ENCODE results near the gene CELA3A. TPM values are rescaled to one million over a fixed set of nuclear protein-coding genes. Genes with fewer than 3 reads are reported as not detected.
"Not testable (repeated sequence)": the region's sequence is repeated elsewhere in the genome, so short reads cannot be mapped to it uniquely, and the experiment has no call there.

The CELA3A gene
- total RNA-seq, 4 donors from 2014 or later: 0.74 to 2.4 TPM; not detected in 2

- DNase-seq (ENCODE audit: low spot score) (no peak), ATAC-seq (ENCODE audit: low FRiP score) (no peak)
- no peak for TF ChIP-seq CTCF (IDR thresholded peaks at IDR 0.05)
These were observed 39.7 kb upstream of the CELA3A start for GRCh38 chr1:21961799-21962198.

DNA sequence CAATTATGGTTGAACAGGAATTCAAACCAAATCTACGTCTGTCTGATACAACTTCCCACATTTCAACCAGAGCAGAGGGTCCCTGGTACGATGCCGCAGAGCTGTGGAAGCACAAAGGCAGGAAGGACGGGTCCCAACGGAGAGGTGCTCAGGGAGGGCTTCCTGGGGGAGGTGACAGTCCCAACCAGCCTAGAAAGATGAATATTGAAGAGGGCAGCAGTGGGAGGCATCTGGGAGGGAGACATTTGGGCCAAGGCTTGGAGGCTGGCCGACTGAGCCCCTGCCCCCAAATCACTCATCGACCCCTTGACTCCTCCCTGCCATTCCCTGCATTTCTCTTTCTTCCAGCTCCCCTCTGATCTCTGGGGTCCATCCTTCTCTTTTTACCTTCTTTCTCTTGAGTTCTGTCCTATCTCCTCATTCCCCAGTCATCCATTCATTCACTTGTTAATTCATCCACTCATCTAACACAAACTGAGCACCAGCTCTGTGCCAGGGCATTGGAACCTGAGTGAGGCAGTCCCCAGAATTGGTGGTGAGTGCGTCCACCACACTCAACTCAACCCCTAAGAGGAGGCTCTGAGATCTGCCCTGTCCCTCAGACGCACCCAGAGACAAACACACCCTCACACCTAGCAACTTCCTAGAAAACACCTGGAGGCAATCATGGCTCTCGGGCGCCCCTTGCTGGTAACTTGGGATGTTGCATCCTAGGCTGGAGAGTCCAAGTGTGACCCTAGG is 37.8 kb upstream of the CELA3A start:
- ATAC-seq (ENCODE audit: low FRiP score) (peak; percentile 78), DNase-seq (ENCODE audit: low spot score) (peak; percentile 89)

DNA sequence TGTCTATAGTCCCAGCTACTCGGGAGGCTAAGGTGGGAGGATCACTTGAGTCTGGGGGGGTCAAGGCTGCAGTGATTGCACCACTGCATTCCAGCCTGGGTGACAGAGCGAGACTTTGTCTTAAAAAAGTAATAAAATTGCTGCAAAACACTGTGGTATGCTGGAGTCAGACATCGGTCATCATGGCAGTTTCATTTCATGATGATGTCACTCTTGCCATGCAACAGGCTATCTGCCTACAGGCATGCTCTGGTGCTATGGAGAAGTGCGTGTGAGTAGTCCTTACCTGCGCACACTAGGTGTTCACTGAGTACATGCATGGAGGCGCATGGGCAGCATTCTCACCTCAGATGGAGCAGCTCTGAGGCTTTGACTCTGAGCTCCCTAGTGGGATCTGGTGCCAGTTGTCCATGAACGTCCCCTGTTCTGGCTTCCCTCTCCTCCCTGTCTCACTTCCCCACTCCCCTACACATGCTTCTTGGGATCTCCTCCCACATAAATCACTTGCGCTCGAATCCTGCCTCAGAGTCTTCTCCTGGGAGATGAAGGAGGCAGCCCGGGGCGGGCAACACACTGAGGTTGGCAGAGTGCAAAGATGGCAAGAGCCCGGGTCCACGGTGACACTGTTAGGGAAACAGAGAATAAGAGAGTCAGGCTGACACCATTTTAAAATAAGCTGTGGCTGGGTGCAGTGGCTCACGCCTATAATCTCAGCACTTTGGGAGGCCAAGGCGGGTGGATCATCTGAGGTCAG is 35.0 kb upstream of the CELA3A start:
- no peak for DNase-seq (ENCODE audit: low spot score)
- no peak for ATAC-seq (ENCODE audit: low FRiP score)
- no peak for TF ChIP-seq CTCF (IDR thresholded peaks at IDR 0.05)

More for the DNA sequence above, 37.8 kb upstream of the CELA3A start:
- TF ChIP-seq CTCF (IDR thresholded peaks at IDR 0.05): peak in 1 of 3 donors; percentile 52

GRCh38 chr1:21967216-21967615 is 34.2 kb upstream of the CELA3A start:
- not testable (repeated sequence) for DNase-seq (ENCODE audit: low spot score); ATAC-seq (ENCODE audit: low FRiP score)

- DNase-seq (ENCODE audit: low spot score); ATAC-seq (ENCODE audit: low FRiP score): not testable (repeated sequence)
These were observed 32.4 kb upstream of the CELA3A start for GRCh38 chr1:21969066-21969465.

DNA sequence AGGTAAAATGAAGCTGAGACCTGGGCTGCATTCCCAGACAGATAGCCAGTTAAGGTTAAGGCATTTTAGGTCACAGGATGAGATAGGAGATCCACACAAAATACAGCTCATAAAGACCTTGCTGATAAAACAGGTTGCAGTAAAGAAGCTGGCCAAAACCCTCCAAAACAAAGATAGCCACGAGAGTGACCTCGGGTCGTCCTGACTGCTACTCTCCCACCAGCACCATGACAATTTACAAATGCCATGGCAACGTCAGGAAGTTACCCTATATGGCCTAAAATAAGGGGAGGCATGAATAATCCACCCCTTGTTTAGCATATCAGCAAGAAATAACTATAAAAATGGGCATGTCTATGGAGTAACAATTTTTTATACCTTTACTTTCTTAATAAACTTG is 30.9 kb upstream of the CELA3A start:
- DNase-seq (ENCODE audit: low spot score); ATAC-seq (ENCODE audit: low FRiP score): not testable (repeated sequence)

GRCh38 chr1:21972973-21973441 is 28.4 kb upstream of the CELA3A start:
- ATAC-seq (ENCODE audit: low FRiP score); DNase-seq (ENCODE audit: low spot score): not testable (repeated sequence)

DNA sequence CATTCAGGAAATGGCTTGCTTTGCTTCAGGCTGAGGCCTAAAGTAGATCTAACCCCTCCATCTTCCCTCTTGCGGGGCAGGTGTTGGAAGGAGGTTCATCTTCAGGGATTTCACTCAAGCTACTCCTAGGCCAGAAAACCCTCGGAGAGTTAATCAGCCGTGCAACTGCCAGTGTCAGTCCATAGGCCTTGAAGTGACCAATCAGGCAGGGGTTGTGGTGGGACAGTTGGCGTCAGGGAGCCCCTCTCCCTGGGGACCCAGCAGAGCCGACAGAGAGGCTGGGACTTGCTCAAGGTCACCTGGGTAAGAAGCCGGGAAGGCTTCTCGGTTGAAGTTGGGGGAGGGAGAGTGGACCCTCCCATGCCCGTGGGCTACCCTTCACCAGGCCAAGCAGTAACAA is 27.5 kb upstream of the CELA3A start:
- not testable (repeated sequence) for ATAC-seq (ENCODE audit: low FRiP score); DNase-seq (ENCODE audit: low spot score)

DNA sequence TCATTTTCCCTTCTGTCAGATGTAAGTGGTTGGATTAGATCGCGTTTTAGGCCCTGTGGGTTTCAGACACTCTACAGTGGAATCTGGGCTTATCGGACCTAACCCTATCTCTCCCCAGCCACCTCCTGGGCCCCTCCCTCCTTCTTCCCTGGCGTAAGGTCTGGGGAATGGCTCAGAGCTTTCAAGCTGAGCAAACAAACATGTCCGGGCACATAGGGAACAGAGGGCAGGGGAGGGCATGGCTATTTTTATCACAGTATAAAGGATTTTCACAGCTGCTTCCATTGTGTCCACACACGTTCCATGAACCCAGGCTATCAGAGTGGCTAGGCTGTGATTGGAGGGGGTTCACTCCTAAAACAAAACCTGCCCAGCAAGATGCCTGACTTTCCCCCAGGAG is 26.8 kb upstream of the CELA3A start:
- DNase-seq (ENCODE audit: low spot score); ATAC-seq (ENCODE audit: low FRiP score): not testable (repeated sequence)

- not testable (repeated sequence) for ATAC-seq (ENCODE audit: low FRiP score); DNase-seq (ENCODE audit: low spot score)
These were observed 26.2 kb upstream of the CELA3A start for GRCh38 chr1:21975296-21975695.

GRCh38 chr1:21976703-21977239 is 24.7 kb upstream of the CELA3A start, which contains the start of gene CELA3B:
TSS of gene CELA3B (plus strand) at chr1:21977022. CDS start at chr1:21977040, 18 bp downstream.
- not testable (repeated sequence) for DNase-seq (ENCODE audit: low spot score); ATAC-seq (ENCODE audit: low FRiP score)

GRCh38 chr1:21978209-21978608 is 23.2 kb upstream of the CELA3A start:
- not testable (repeated sequence) for ATAC-seq (ENCODE audit: low FRiP score); DNase-seq (ENCODE audit: low spot score)

DNA sequence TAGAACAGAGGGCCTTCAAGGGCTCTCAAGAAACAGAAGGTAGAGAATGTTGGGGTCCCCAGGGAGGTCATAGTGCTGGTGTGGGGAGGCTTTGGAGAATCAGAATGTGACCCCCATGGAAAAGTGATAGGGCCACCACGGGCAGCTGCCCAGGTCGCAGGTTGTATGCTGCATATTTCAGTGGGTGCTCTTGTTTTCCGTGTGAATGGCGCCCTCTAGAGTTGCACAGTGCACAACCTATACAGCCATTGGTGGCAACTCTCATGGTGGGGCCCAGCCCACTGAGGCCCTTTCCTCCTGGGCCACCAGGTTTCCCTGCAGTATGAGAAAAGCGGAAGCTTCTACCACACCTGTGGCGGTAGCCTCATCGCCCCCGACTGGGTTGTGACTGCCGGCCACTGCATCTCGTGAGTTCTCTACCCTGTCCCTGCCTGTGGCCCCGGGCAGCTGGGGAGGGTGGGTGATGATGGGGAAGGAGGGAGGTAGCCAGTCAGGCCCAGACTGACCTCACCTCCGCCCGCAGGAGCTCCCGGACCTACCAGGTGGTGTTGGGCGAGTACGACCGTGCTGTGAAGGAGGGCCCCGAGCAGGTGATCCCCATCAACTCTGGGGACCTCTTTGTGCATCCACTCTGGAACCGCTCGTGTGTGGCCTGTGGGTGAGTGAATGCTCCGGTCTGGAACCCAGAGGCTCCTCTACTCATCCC is 20.8 kb upstream of the CELA3A start:
- not testable (repeated sequence) for ATAC-seq (ENCODE audit: low FRiP score); DNase-seq (ENCODE audit: low spot score)

GRCh38 chr1:21981253-21981652 is 20.2 kb upstream of the CELA3A start:
- ATAC-seq (ENCODE audit: low FRiP score); DNase-seq (ENCODE audit: low spot score): not testable (repeated sequence)

DNA sequence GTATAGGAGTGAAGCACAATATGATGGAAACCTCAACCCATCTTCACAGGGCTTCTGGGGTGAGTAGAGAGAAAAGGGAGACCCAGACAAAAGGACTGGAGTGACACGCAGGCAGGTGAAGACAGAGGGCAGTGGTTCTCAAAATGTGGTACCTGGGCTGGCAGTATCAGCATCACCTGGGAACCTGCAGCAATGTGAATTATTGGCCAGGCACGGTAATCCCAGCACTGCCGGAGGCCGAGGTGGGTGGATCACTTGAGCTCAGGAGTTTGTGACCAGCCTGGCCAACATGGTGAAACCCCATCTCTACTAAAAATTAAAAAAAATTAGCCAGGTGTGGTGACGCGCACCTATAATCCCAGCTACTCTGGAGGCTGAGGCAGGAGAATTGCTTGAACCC is 19.3 kb upstream of the CELA3A start:
- not testable (repeated sequence) for DNase-seq (ENCODE audit: low spot score); ATAC-seq (ENCODE audit: low FRiP score)
